ENCODE data around the gene SH3YL1. TPM values are rescaled to one million over a fixed set of nuclear protein-coding genes. Genes with fewer than 3 reads are reported as not detected.

SH3YL1 gene
- polyA plus RNA-seq, 1 donor (not counting 4 experiments of a cell fraction or from before 2014, with no cell fraction given), result 41.8 TPM

DNA sequence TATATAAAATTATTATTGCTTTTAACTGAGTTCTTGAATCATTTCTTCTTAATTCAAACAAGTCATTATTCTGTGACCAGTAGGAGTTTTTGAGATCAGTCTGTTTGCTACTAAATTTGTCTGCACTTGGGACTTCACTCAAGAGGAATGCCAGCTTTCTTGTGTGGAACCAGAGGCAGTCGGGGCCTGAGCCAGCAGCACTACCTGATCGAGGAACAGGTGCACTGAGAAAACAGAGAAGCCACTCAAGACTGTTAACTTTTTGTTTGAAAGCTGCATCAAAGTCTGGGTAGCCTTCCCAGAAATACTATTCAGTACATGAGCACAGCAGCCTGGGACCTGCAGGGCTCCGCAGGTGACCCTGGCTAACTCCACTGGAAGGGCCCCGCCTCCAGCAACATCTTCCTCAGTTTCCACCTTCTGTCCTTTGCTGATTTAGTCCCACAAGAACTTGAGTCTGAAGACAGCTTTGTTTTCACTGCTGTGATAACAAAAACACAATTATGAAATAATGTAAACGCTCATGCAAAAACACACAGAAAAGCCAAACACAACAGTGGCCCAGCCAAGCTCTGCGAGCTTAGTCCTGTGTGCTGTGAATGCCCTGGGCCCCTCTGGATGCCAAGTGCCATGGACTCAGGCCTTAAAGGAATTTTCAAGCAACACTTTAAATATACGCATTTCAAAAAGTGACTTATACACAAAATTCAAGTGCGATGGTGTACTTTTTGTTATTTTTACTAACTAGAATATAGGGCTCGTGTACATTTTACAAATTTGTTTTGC is 62.0 kb downstream of the SH3YL1 start:
- no peaks in the 10 kb centered on the region for H4K20me1 ChIP-seq (ENCODE audit: control insufficient read depth, extremely low read depth, insufficient read depth, low read length)
- H3K9me1 ChIP-seq (ENCODE audit: control insufficient read depth, extremely low read depth, insufficient read depth, low read length), result no peaks in the 10 kb centered on the region
- TF ChIP-seq EZH2 (IDR thresholded peaks at IDR 0.05; ENCODE audit: low read length), result no peak
- TF ChIP-seq, protein P1, sequence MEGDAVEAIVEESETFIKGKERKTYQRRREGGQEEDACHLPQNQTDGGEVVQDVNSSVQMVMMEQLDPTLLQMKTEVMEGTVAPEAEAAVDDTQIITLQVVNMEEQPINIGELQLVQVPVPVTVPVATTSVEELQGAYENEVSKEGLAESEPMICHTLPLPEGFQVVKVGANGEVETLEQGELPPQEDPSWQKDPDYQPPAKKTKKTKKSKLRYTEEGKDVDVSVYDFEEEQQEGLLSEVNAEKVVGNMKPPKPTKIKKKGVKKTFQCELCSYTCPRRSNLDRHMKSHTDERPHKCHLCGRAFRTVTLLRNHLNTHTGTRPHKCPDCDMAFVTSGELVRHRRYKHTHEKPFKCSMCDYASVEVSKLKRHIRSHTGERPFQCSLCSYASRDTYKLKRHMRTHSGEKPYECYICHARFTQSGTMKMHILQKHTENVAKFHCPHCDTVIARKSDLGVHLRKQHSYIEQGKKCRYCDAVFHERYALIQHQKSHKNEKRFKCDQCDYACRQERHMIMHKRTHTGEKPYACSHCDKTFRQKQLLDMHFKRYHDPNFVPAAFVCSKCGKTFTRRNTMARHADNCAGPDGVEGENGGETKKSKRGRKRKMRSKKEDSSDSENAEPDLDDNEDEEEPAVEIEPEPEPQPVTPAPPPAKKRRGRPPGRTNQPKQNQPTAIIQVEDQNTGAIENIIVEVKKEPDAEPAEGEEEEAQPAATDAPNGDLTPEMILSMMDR (optimal IDR thresholded peaks at IDR 0.05 in 1 of 3, IDR thresholded peaks at IDR 0.05 in 1 of 3, conservative IDR thresholded peaks at IDR 0.05 in 1 of 3; ENCODE audit: extremely low read depth in 1 of 3, insufficient read depth in 2 of 3, low read length in 3 of 3), result no peak
- H3K4me3 ChIP-seq (ENCODE audit: control insufficient read depth in 2 of 3, extremely low read depth in 1 of 3, insufficient read depth in 2 of 3, low read depth in 1 of 3, low read length in 3 of 3), result no peak overlapping the region
- no peak overlapping the region for H3K4me2 ChIP-seq (ENCODE audit: control insufficient read depth, extremely low read depth, insufficient read depth, low read depth, low read length)
- H3K4me1 ChIP-seq (ENCODE audit: control insufficient read depth, extremely low read depth, insufficient read depth, low read length), result no peaks in the 10 kb centered on the region
- no peak overlapping the region for H3K27ac ChIP-seq (ENCODE audit: control insufficient read depth, insufficient read depth, low read length)
- DNase-seq (ENCODE audit: low read depth, low spot score) (no peak), FAIRE-seq (no peak)
- H3K79me2 ChIP-seq (ENCODE audit: control insufficient read depth, insufficient read depth, low read length), result no peaks in the 10 kb centered on the region
- no peaks in the 10 kb centered on the region for H3K27me3 ChIP-seq (ENCODE audit: control insufficient read depth, extremely low read depth, insufficient read depth, low read length)
- H3K9me3 ChIP-seq (ENCODE audit: control insufficient read depth, low read depth, low read length), result no peaks in the 10 kb centered on the region
- no peak overlapping the region for H2AFZ ChIP-seq (ENCODE audit: control insufficient read depth, low read length)
- no peak overlapping the region for H3K9ac ChIP-seq (ENCODE audit: control insufficient read depth, extremely low read depth, insufficient read depth, low read length)
- no peaks in the 10 kb centered on the region for H3K36me3 ChIP-seq (ENCODE audit: control insufficient read depth in 2 of 2, extremely low read depth in 1 of 2, insufficient read depth in 2 of 2, low read length in 2 of 2)
- dilution Hi-C loops (cut with MboI; ENCODE audit: extremely low pct_ligation_motif_present, low sequenced_read_pairs), result no loop called here

DNA sequence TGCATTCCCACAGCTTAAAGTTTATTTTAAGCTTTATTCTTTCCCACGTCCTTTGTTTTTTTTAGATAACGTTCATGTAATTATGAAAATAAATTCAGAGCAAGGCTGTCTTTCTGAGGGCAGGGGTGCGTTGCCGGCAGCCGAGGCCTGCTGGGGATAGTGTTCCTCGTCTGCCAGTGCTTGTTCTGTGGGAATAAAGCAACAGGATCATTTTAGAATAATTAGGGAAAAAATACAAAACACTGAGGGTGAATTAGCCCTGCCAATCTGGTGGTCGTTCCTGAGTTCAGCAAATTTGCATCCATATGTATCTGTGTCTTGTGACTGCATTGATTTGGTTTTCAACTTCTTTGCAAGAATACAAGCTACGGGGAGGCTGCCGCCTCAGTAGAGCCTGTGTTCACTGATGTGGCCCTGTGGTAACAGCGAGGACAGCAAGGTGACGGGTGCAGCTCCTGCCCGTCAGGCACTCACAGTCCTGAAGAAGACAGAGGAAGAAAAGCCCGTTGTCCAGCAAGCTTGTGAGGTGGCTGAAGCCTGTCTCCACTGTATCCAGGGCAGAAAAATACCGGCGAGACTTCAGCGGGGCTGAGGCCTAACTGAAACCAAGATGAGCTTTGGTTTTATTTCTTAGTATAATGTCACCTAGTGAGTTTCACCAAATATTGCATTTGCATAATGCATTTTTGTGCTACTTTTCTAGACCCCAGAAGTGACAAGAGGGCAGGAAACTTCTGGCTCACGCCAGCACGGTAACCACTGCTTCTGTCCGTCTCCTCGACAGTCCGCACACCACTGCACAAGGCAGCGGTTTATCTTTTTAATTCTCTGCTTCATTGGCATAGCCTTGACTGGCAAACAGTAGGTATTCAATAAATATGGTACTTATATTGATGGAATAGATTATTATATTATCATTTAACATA is 64.5 kb downstream of the SH3YL1 start:
- H3K79me2 ChIP-seq (ENCODE audit: control insufficient read depth, insufficient read depth, low read length), result no peaks in the 10 kb centered on the region

More for the DNA sequence above, 64.5 kb downstream of the SH3YL1 start:
- Histone ChIP-seq H3K4me3 (ENCODE audit: control insufficient read depth in 2 of 3, extremely low read depth in 1 of 3, insufficient read depth in 2 of 3, low read depth in 1 of 3, low read length in 3 of 3) (no peak overlapping the region), H2AFZ (ENCODE audit: control insufficient read depth, low read length) (no peak overlapping the region), H3K27ac (ENCODE audit: control insufficient read depth, insufficient read depth, low read length) (no peak overlapping the region), H3K4me1 (ENCODE audit: control insufficient read depth, extremely low read depth, insufficient read depth, low read length) (no peaks in the 10 kb centered on the region), H3K36me3 (ENCODE audit: control insufficient read depth in 2 of 2, extremely low read depth in 1 of 2, insufficient read depth in 2 of 2, low read length in 2 of 2) (no peaks in the 10 kb centered on the region), H3K9ac (ENCODE audit: control insufficient read depth, extremely low read depth, insufficient read depth, low read length) (no peak overlapping the region), H4K20me1 (ENCODE audit: control insufficient read depth, extremely low read depth, insufficient read depth, low read length) (no peaks in the 10 kb centered on the region), H3K27me3 (ENCODE audit: control insufficient read depth, extremely low read depth, insufficient read depth, low read length) (no peaks in the 10 kb centered on the region), H3K9me1 (ENCODE audit: control insufficient read depth, extremely low read depth, insufficient read depth, low read length) (no peaks in the 10 kb centered on the region), H3K9me3 (ENCODE audit: control insufficient read depth, low read depth, low read length) (no peaks in the 10 kb centered on the region), H3K4me2 (ENCODE audit: control insufficient read depth, extremely low read depth, insufficient read depth, low read depth, low read length) (no peak overlapping the region)
- FAIRE-seq, result no peak
- TF ChIP-seq EZH2 (IDR thresholded peaks at IDR 0.05; ENCODE audit: low read length), result no peak
- TF ChIP-seq, protein P1 (optimal IDR thresholded peaks at IDR 0.05 in 1 of 3, IDR thresholded peaks at IDR 0.05 in 1 of 3, conservative IDR thresholded peaks at IDR 0.05 in 1 of 3; ENCODE audit: extremely low read depth in 1 of 3, insufficient read depth in 2 of 3, low read length in 3 of 3), result no peak
- no peak for DNase-seq (ENCODE audit: low read depth, low spot score)
- dilution Hi-C loops (cut with MboI; ENCODE audit: extremely low pct_ligation_motif_present, low sequenced_read_pairs), result no loop called here
